Activated naive CD4-positive, alpha-beta T cell treated with anti-CD3 and anti-CD28 coated beads, Interleukin-2, amount 50 U/mL, for 72 hours (primary cell): ENCODE results near the gene CYTH2. TPM values are rescaled to one million over a fixed set of nuclear protein-coding genes. Genes with fewer than 3 reads are reported as not detected.
A peak's percentile ranks its signal among the peaks of the same experiment; 100 is the strongest.

Experiments used
- ATAC-seq, 2 donors: fragments of 150-1000 bp; cut with Tn5 transposase; 2 replicates each; pipeline ENCODE4 v1.10.0; 2021; ENCODE audit warnings: mild to moderate bottlenecking in 2 of 2, moderate library complexity in 2 of 2
- DNase-seq, 2 donors: peaks; one replicate each; pipeline ENCODE4 v3.0.0; 2021 to 2022; ENCODE audit warnings: low spot score in 2 of 2
- H3K27ac Mint-ChIP-seq, 2 donors: one replicate each; pipeline ENCODE4 v1.8.0; 2022; ENCODE audit warnings: mild to moderate bottlenecking in 2 of 2, mixed read lengths in 2 of 2
- H3K36me3 Mint-ChIP-seq, 2 donors: one replicate each; pipeline ENCODE4 v1.8.0; 2022; ENCODE audit warnings: mixed read lengths in 2 of 2
- H3K9me3 Mint-ChIP-seq, 2 donors: one replicate each; pipeline ENCODE4 v1.8.0; 2022; ENCODE audit warnings: mixed read lengths in 2 of 2
- total RNA-seq, 2 donors: library from RNA; stranded (reverse); gene quantifications; one replicate each; pipeline ENCODE4 v1.2.3, GENCODE V29; 2022

The CYTH2 gene
- total RNA-seq, 2 donors from 2014 or later, result 32.4 to 64.1 TPM

DNA sequence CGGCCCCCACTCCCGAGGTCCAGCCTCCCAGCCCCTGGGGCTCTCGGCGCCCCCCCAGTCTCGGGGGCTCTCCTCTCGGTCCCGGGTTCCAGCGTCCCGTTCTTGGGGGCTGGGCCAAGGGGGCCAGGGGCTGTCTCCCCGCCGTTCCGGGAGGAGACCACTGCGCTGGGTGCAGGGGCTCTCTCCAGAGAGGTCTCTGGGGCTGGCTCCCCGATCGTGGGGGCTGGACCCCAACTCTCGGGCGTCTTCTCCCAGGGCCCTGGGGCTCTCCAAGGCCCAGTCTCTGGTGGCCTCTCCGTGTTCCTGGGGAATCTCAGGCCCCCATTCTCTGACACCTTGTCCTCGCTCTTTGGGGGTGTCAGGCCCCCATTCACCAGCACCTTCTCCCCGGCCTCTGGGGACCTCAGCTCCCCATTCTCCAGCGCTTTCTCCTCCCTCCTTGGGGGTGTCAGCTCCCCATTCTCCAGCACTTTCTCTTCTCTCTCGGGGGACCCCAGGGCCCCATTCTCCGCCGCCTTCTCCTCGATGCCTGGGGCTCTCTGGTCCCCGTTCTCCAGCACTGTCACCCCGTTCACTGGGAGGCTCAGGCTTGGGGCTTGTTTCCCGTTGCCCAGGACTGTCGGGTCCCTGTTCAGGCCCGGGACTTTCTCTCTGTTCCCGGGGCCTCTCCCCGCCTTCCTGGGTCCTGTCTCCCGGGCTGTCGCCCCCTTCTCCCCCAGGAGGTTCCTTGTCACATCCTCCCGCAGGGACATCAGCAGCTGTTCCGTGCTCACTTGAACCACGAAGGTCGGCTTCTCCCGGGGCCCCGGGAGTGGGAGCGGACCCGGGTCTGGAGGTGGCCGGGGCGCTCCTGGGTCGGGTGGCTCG lies 28.8 kb downstream of the CYTH2 start:
- no peak overlapping the region for H3K27ac Mint-ChIP-seq
- ATAC-seq (no peak), DNase-seq (no peak)
- peaks cover 4 to 7% of the 10 kb centered on the region in 2 donors for H3K36me3 Mint-ChIP-seq
- no peaks in the 10 kb centered on the region for H3K9me3 Mint-ChIP-seq

DNA sequence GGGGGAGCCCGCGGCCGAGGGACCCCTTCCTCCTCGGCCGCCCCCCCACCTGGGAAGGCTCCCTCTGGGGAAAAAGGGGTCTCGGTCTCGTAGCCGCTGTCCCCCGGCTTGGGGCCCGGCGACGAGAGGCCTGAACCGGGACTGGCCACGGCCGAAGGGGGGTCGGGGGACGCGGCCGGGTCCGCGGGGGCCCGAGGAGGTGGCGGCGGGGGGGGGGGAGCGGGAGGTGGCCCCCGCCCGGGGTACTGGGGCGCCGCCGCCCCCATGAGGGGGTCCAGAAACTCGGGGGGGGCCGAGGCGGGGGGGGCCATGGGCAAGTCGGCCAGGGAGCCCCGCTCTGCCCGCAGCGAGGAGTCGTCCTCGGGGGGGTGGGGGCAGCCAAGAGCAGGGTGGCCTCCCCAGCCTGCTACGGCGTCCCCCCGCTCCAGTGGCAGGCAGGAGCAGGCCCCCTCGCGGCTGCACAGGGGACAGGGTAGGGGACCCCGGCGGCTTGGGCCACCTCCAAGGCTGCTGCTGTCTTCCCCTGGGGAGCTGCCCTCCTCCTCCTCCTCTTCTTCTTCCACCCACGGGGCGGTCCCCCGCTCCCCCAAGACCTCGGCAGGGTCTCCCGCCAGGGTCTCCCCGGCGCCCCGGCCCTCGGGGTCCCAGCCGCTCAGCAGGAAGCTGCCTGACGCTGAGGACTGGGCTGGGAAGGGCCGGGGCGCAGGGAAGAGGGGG lies 29.6 kb downstream of the CYTH2 start:
- Mint-ChIP-seq H3K27ac (no peak overlapping the region), H3K36me3 (peaks cover 4 to 7% of the 10 kb centered on the region in 2 donors), H3K9me3 (no peaks in the 10 kb centered on the region)
- ATAC-seq (no peak), DNase-seq (no peak)

GRCh38 chr19:48499316-48500090 lies 30.3 kb downstream of the CYTH2 start:
- Mint-ChIP-seq H3K9me3 (no peaks in the 10 kb centered on the region), H3K36me3 (peaks cover under 1 to 4% of the 10 kb centered on the region in 2 donors), H3K27ac (no peak overlapping the region)
- no peak for DNase-seq
- no peak for ATAC-seq

DNA sequence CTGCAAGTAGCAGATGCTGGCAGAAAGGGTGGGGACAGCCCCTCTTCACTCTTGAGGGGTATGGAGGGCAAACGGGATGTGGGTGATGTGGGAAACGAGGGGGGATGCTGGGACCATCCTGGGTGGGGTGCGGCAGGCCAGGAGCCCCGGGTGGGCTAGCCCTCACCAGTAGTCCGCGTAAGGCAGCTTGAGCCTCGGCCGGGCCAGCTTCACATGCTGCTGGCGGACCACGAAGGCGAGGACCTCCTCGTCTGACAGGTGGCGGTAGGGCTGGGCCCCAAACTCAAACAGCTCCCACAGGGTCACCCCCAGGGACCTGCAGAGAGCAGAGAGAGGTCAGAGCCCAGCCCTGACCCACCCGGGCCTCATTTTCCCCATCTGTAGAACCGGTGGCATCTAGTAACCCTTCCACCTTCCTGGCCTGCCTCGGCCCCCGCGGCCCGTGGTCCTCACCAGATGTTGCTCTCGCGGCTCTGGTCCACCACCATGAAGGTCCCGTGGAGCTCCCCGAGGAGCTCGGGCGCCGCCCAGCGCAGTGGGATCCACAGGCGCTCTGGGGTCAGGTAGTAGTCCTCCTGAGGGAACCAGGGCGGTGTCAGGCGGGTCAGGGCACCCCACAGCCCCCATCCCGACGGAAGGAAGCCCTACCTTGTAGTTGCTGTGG lies 31.8 kb downstream of the CYTH2 start:
- H3K9me3 Mint-ChIP-seq, result no peaks in the 10 kb centered on the region
- no peak for DNase-seq
- no peaks in the 10 kb centered on the region for H3K36me3 Mint-ChIP-seq
- peak overlapping the region in 1 of 2 donors; percentile 62 for H3K27ac Mint-ChIP-seq
- no peak for ATAC-seq

- no peaks in the 10 kb centered on the region for H3K36me3 Mint-ChIP-seq
- peak overlapping the region; percentile 24 to 62 for H3K27ac Mint-ChIP-seq
- ATAC-seq (peak; percentile 76 to 83), DNase-seq (peak in 1 of 2 donors; percentile 78)
- no peaks in the 10 kb centered on the region for H3K9me3 Mint-ChIP-seq
These were observed 32.6 kb downstream of the CYTH2 start for GRCh38 chr19:48501494-48502349.

DNA sequence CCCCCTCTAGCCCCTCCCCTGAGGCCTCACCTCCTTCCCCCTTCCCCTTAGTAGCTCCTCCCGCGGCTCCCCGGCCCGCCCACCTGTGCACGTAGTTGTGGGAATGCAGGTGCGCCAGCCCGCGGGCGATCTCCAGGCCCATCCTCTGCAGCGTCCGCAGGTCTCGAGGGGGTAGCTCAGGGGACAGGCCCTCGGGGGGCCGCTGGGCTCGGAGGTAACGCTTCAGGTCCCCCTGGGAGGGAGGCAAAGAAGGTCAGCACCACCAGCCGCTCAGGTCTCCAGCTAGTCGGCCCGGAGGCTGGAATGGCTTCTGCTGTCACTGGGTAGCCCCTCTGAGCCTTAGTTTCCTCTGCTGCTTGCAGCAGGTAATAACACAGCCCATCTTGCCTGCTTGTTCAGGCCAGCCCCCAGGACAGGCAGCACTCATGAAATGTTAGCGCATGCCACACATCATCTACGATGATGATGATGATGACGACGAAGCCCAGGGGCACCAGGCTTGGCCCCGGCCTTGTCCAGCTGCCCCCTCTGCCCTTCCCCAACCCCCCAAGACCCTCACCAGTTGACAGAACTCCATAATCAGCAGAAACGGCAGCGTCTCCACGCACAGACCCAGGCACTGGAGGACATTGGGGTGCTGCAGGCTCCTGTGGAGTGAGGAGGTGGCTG lies 33.3 kb downstream of the CYTH2 start:
- Mint-ChIP-seq H3K9me3 (no peaks in the 10 kb centered on the region), H3K36me3 (no peaks in the 10 kb centered on the region), H3K27ac (no peak overlapping the region)
- DNase-seq (no peak), ATAC-seq (no peak)

DNA sequence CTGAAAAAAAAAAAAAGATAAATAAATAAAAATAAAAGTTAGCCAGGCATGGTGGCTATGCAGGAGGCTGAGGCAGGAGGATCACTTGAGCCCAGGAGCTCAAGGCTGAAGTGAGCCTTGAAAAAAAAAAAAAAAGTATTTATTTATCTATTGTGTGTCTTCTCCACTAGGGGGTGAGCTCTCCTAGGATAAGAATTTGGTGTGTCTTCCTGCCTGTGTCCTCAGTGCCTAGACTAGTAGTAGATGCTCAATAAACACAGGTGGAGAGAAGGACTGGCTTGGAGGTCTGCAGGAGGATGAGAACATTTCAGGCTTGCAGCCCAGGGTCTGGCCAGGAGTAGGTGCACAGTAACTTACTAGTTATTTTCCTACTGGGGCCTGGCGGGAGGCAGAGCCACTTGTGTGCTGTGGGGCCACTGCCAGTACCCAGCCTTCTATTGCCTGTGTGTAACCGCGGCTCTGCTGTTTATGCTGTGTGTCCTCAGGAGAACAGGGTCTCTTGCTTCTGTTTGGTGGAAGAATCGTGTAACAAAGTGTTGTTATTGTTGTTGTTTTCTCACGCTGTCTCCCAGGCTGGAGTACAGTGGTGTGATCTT lies 37.1 kb downstream of the CYTH2 start:
- ATAC-seq (peak in 1 of 2 donors; percentile 19), DNase-seq (no peak)
- H3K9me3 Mint-ChIP-seq, result no peaks in the 10 kb centered on the region
- H3K27ac Mint-ChIP-seq, result no peak overlapping the region
- H3K36me3 Mint-ChIP-seq, result no peaks in the 10 kb centered on the region

DNA sequence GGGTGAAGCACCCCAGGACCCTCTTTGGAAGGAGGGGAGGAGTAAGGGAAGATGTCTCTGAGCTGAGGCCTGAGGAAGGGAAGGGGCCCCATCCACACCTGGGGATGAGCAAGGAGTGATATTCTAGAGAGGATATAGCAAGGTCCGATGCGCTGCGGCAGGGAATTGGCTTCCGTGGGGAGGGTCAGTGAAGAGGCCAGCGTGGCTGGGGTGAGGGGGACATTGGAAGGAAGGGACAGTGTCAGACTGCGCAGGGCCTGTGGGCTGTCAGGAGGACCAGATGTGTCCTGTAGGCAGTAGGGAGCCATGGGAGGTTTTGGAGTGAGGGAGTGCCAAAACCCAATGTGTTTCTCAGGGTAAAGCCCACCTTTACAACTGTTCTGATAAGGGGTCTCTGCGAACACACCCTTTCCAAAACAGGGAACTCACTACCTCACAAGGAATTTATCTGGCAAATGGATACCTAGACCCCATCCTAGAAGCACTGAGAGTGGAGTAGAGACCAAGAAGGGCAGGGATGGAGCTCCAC lies 38.8 kb downstream of the CYTH2 start:
- Mint-ChIP-seq H3K27ac (no peak overlapping the region), H3K36me3 (no peaks in the 10 kb centered on the region), H3K9me3 (no peaks in the 10 kb centered on the region)
- no peak for DNase-seq
- ATAC-seq, result no peak

DNA sequence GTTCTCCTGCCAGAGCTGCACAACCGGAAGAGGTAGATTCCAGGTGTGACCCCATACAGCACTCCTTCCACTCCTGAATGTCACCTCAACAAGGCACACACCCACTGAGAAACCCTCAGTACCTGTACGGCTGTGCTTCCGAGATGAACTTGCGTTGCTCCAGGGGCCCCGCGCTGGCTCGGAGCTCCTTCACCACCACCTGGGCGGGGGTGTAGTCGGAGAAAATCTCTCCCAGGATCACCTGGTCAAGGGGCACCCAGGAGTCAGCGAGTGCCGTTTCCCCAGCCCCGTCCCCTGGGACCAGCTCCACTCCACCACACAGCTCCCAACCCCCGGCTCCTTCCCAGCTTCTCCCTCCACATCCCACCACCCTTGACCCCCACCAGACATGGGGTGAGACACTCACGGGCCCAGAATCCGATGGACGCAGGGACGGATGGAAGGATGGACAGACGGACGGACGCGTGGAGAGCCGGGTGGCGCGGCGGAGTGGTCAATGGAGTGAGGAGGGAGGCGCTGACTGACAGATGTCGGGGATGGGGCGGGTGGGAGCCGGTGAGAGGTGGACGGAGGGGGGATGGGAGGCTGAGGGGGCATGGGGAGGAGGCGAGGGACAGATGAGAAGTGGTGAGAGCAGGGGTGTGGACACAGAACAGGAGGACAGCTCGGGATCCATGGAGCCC lies 39.7 kb downstream of the CYTH2 start:
- ATAC-seq (no peak), DNase-seq (no peak)
- Mint-ChIP-seq H3K27ac (no peak overlapping the region), H3K9me3 (no peaks in the 10 kb centered on the region), H3K36me3 (no peaks in the 10 kb centered on the region)

GRCh38 chr19:48509467-48510194 lies 40.5 kb downstream of the CYTH2 start:
- Mint-ChIP-seq H3K9me3 (no peaks in the 10 kb centered on the region), H3K27ac (no peak overlapping the region), H3K36me3 (no peaks in the 10 kb centered on the region)
- DNase-seq, result no peak
- no peak for ATAC-seq

DNA sequence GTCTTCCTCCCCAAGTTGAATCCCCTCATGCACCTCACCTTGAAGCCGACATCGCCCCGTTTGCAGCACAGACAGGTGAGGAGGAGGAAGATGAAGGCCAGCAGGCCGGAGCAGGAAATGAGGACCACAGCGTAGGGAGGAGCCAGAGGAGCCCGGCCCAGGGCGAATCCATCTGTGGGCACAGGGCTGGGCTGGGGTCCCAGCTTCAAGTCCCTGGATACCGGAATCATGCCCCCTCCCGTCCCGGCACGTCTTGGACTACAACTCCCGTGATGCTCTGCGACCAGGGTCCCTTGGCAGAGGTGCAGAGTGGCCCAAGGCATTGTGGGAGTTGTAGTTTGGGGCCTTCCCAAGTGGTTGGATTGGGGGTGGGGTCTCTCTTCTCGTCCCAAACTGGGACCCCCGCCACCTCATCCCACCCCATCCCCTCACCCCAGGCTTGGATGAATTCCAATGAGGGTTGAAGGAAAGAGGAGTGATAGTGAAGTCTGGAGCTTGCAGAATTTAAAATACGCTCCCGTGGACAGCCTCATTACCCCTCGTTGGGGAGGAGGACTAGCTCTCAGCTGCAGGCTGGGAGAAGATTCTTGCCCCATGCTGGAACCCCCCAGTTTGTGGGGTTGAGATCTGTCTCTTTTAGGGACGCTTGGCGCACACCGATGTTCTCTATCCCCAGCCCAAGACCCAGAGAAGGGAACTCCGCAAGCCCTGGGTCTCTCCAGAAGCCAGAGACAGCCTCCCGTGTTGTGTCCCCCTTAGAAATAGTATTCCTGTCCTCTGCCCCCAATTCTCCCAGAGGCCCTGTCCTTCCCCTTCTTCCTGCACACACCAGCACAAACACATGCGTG lies 41.5 kb downstream of the CYTH2 start:
- peak overlapping the region in 1 of 2 donors; percentile 49 for H3K27ac Mint-ChIP-seq

GRCh38 chr19:48511321-48511731 lies 42.2 kb downstream of the CYTH2 start:
- ATAC-seq, result peak; percentile 16 to 22
- peak; percentile 39 to 57 for DNase-seq

More for the DNA sequence above, 41.5 kb downstream of the CYTH2 start:
- ATAC-seq (peak; percentile 66 to 75), DNase-seq (peak; percentile 77 to 81)
- Mint-ChIP-seq H3K36me3 (no peaks in the 10 kb centered on the region), H3K9me3 (no peaks in the 10 kb centered on the region)

More at GRCh38 chr19:48511321-48511731, 42.2 kb downstream of the CYTH2 start:
- Mint-ChIP-seq H3K9me3 (no peaks in the 10 kb centered on the region), H3K36me3 (no peaks in the 10 kb centered on the region), H3K27ac (peak overlapping the region in 1 of 2 donors; percentile 49)
